Astrocyte (in vitro differentiated cells and primary cell): ENCODE results near the gene MSL1.

Experiments
- CTCF ChIP-seq: IDR thresholded peaks from 2 replicates; pipeline ENCODE4 v1.5.1; 2011; ENCODE audit warnings: low read depth, mild to moderate bottlenecking, inconsistent platforms, low read length, moderate library complexity; ENCODE audit not compliant: insufficient read depth
- EZH2 ChIP-seq: IDR thresholded peaks from 2 replicates; pipeline ENCODE4 v1.6.1; 2012; ENCODE audit warnings: mild to moderate bottlenecking, low read length, inconsistent platforms; ENCODE audit not compliant: insufficient read depth

GRCh38 chr17:40110026-40110845, 11.5 kb upstream of the MSL1 start:
- TF ChIP-seq CTCF: no peak
- no peak for TF ChIP-seq EZH2
